ENCODE measurements around the gene HYAL2.
A peak's percentile ranks its signal among the peaks of the same experiment; 100 is the strongest.
"Not testable (repeated sequence)": the region's sequence is repeated elsewhere in the genome, so short reads cannot be mapped to it uniquely, and the experiment has no call there.

HYAL2 gene

GRCh38 chr3:50327129-50327528 lies 4.6 kb upstream of the HYAL2 start:
- no peak for DNase-seq

- DNase-seq: no peak
Measured at GRCh38 chr3:50326182-50326541, 3.6 kb upstream of the HYAL2 start.

GRCh38 chr3:50325497-50326181 lies 3.1 kb upstream of the HYAL2 start:
- DNase-seq: no peak

GRCh38 chr3:50325113-50325480 lies 2.6 kb upstream of the HYAL2 start:
- no peak for DNase-seq

- peak; percentile 71 for DNase-seq
Measured at GRCh38 chr3:50324351-50325112, 2.0 kb upstream of the HYAL2 start.

- peak; percentile 12 for DNase-seq
Measured at GRCh38 chr3:50323614-50324199, 1.2 kb upstream of the HYAL2 start.

- DNase-seq: peak; percentile 40
Measured at GRCh38 chr3:50323092-50323600, 601 bp upstream of the HYAL2 start.

GRCh38 chr3:50322115-50322385 lies 495 bp downstream of the HYAL2 start:
- no peak for DNase-seq

GRCh38 chr3:50321336-50322114 lies 1.0 kb downstream of the HYAL2 start:
- DNase-seq: peak; percentile 87

GRCh38 chr3:50320853-50321335 lies 1.7 kb downstream of the HYAL2 start:
- DNase-seq: peak; percentile 60

GRCh38 chr3:50319894-50320625 lies 2.5 kb downstream of the HYAL2 start:
- DNase-seq: no peak

- DNase-seq: no peak
Measured at GRCh38 chr3:50319181-50319893, 3.2 kb downstream of the HYAL2 start.

GRCh38 chr3:50318615-50319014 lies 3.9 kb downstream of the HYAL2 start:
- DNase-seq: peak; percentile 26

GRCh38 chr3:50318163-50318562 lies 4.4 kb downstream of the HYAL2 start:
- no peak for DNase-seq

GRCh38 chr3:50317300-50317699 lies 5.2 kb downstream of the HYAL2 start:
- DNase-seq: no peak

- no peak for DNase-seq
Measured at GRCh38 chr3:50316657-50317242, 5.8 kb downstream of the HYAL2 start.

GRCh38 chr3:50314816-50315215 lies 7.7 kb downstream of the HYAL2 start:
- DNase-seq: no peak

GRCh38 chr3:50314342-50314741 lies 8.2 kb downstream of the HYAL2 start:
- no peak for DNase-seq

- not testable (repeated sequence) for DNase-seq
Measured at GRCh38 chr3:50312041-50312440, 10.5 kb downstream of the HYAL2 start.

GRCh38 chr3:50304601-50305000 lies 17.9 kb downstream of the HYAL2 start:
- peak; percentile 5 for DNase-seq

- no peak for DNase-seq
Measured at GRCh38 chr3:50303013-50303815, 19.3 kb downstream of the HYAL2 start, which contains the start of gene HYAL1. Gene HYAL1, minus strand, starts transcription at chr3:50303574. Its CDS starts 618 bp downstream, at chr3:50302956.
